HUES64 (cell line): ENCODE measurements around the gene DCHS2.

Experiments used
- H3K27ac ChIP-seq: 2 replicates; pipeline ENCODE4 v1.7.0; 2013; ENCODE audit warnings: low read depth, low read length, inconsistent platforms
- H3K27me3 ChIP-seq: 2 replicates; pipeline ENCODE4 v1.6.1; 2013; ENCODE audit warnings: mild to moderate bottlenecking, low read length; ENCODE audit not compliant: insufficient read depth
- H3K36me3 ChIP-seq: 2 replicates; pipeline ENCODE4 v1.6.1; 2013; ENCODE audit warnings: mild to moderate bottlenecking, low read length; ENCODE audit not compliant: insufficient read depth
- H3K4me1 ChIP-seq: 2 replicates; pipeline ENCODE4 v1.6.1; 2013; ENCODE audit warnings: mild to moderate bottlenecking, low read length, moderate library complexity; ENCODE audit not compliant: insufficient read depth
- H3K4me3 ChIP-seq: 2 replicates; pipeline ENCODE4 v1.5.1; 2013; ENCODE audit warnings: mild to moderate bottlenecking, low read length, moderate library complexity
- H3K9ac ChIP-seq: 2 replicates; pipeline ENCODE4 v1.6.1; 2013; ENCODE audit warnings: mild to moderate bottlenecking, low read depth, low read length
- H3K9me3 ChIP-seq: 2 replicates; pipeline ENCODE4 v1.6.1; 2013; ENCODE audit warnings: low read depth, low read length; ENCODE audit not compliant: insufficient read depth
- WGBS: fragments of 150-250, 120-280 bp; methylation state at CpG from one replicate; pipeline ENCODE4 v1.1.7; 2013; ENCODE audit warnings: missing lambda C conversion rate; 5-methylcytosine and 5-hydroxymethylcytosine counted together

Gene DCHS2

GRCh38 chr4:154344686-154345085, 146.9 kb downstream of the DCHS2 start:
- Histone ChIP-seq H3K27me3 (no peaks in the 10 kb centered on the region), H3K36me3 (no peaks in the 10 kb centered on the region), H3K27ac (no peak overlapping the region), H3K4me3 (no peak overlapping the region), H3K4me1 (no peaks in the 10 kb centered on the region), H3K9ac (no peak overlapping the region), H3K9me3 (no peaks in the 10 kb centered on the region)
- 86% methylated on average over 6 of the region's 6 CpGs for WGBS

DNA sequence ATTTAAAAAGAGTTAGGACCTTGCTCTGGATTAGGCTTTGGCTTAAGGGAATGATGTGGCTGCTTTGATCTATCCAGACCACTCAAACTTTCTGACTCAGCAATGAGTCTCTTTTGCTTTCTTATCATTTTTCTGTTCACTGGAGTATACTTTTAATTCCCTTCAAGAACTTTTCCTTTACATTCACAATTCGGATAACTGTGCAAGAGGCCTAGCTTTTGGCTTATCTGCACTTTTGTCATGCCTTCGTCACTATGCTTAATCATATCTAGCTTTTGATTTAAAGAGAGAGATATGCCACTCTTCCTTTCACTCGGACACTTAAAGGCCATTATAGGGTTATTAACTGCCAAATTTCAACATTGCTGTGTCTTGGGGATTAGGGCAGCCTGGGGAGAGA, 147.9 kb downstream of the DCHS2 start:
- H3K27me3 ChIP-seq: no peaks in the 10 kb centered on the region
- H3K9ac ChIP-seq: no peak overlapping the region
- H3K4me3 ChIP-seq: no peak overlapping the region
- H3K27ac ChIP-seq: no peak overlapping the region
- no peaks in the 10 kb centered on the region for H3K36me3 ChIP-seq
- no peaks in the 10 kb centered on the region for H3K9me3 ChIP-seq
- WGBS: 93% methylated on average over 3 of the region's 3 CpGs
- H3K4me1 ChIP-seq: no peaks in the 10 kb centered on the region

DNA sequence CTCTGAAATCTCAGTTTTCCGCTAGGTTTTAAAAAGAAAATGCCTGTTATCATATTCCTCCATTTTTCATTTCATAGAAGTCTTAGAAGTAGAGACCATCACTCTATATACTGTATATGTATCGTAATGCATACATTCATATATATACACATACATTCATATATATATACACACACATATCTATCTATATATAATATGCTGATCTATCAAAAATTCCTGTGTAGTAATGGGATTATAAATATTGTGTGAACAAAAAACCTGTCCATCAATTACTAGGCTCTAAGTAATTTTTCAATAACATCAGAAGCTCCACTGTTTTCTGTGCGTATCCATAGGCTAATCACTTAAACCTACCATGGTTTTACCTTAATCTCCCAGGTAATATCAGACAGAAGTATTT, 150.2 kb downstream of the DCHS2 start:
- Histone ChIP-seq H3K27me3 (no peaks in the 10 kb centered on the region), H3K4me1 (no peaks in the 10 kb centered on the region), H3K4me3 (no peak overlapping the region), H3K9me3 (no peaks in the 10 kb centered on the region), H3K9ac (no peak overlapping the region), H3K27ac (no peak overlapping the region), H3K36me3 (no peaks in the 10 kb centered on the region)
- WGBS: 97% methylated on average over 2 of the region's 3 CpGs

DNA sequence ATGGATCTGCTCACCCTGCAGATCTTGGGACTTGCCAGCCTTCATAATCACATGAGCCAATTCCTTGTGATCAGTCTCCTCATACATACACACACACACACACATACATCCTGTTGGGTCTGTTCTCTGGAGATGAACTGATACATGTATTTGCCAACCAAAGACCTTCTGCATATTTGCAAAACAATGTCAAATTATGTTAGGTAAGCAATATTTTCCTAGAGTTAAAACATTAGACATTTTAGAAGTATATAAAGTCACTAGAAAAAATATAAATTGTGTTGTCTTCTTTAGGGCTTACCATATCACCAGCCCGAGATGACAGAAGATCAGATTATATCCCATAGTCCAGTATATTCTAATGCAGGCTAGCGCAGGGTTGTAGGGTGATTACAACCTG, 156.0 kb downstream of the DCHS2 start:
- H3K4me1 ChIP-seq: no peaks in the 10 kb centered on the region
- WGBS: 100% methylated on average over 2 of the region's 2 CpGs
- H3K4me3 ChIP-seq: no peak overlapping the region
- no peak overlapping the region for H3K27ac ChIP-seq
- H3K9ac ChIP-seq: no peak overlapping the region
- H3K36me3 ChIP-seq: no peaks in the 10 kb centered on the region
- H3K9me3 ChIP-seq: no peaks in the 10 kb centered on the region
- peaks cover 35% of the 10 kb centered on the region for H3K27me3 ChIP-seq

GRCh38 chr4:154332681-154333421, 158.7 kb downstream of the DCHS2 start:
- peak overlapping the region; percentile 51 for H3K4me3 ChIP-seq
- WGBS: 11% methylated on average over 48 of the region's 48 CpGs
- peaks cover 35% of the 10 kb centered on the region for H3K27me3 ChIP-seq
- H3K36me3 ChIP-seq: no peaks in the 10 kb centered on the region
- H3K9ac ChIP-seq: no peak overlapping the region
- H3K4me1 ChIP-seq: no peaks in the 10 kb centered on the region
- H3K9me3 ChIP-seq: no peaks in the 10 kb centered on the region
- no peak overlapping the region for H3K27ac ChIP-seq

GRCh38 chr4:154329939-154330338, 161.7 kb downstream of the DCHS2 start:
- Histone ChIP-seq H3K36me3 (no peaks in the 10 kb centered on the region), H3K9me3 (0 out of 2 replicates have a peak, but pooled peaks cover 2% of the 10 kb centered on the region), H3K27ac (no peak overlapping the region), H3K4me1 (no peaks in the 10 kb centered on the region), H3K27me3 (peaks cover 35% of the 10 kb centered on the region), H3K9ac (no peak overlapping the region), H3K4me3 (no peak overlapping the region)
- 100% methylated on average over 1 of the region's 3 CpGs for WGBS

GRCh38 chr4:154329268-154329868, 162.2 kb downstream of the DCHS2 start:
- Histone ChIP-seq H3K9ac (no peak overlapping the region), H3K4me1 (no peaks in the 10 kb centered on the region), H3K4me3 (no peak overlapping the region), H3K27me3 (peaks cover 35% of the 10 kb centered on the region), H3K36me3 (no peaks in the 10 kb centered on the region), H3K27ac (no peak overlapping the region), H3K9me3 (0 out of 2 replicates have a peak, but pooled peaks cover 2% of the 10 kb centered on the region)
- WGBS: 81% methylated on average over 11 of the region's 11 CpGs

DNA sequence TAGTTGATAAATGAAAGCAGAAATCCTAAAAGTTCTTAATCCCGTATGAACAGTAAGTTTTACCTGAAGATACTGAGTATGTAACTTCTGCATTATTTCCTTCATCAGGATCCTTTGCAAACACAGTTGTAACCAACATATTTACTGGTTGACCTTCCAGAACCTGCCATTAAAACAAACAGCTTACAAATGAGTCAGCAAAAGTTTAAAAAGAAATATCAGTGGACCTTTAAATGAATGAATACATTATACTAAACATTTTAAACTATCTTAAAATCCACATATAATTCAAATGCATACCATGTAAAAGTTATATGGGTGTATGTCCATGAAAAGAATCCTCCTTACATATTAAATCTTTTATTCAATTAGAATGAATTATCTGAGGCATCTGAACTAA, 163.6 kb downstream of the DCHS2 start:
- WGBS: 100% methylated on average over 1 of the region's 1 CpG
- Histone ChIP-seq H3K27me3 (peaks cover 22% of the 10 kb centered on the region), H3K27ac (no peak overlapping the region), H3K4me3 (no peak overlapping the region), H3K9me3 (0 out of 2 replicates have a peak, but pooled peaks cover 2% of the 10 kb centered on the region), H3K9ac (no peak overlapping the region), H3K4me1 (no peaks in the 10 kb centered on the region), H3K36me3 (no peaks in the 10 kb centered on the region)

DNA sequence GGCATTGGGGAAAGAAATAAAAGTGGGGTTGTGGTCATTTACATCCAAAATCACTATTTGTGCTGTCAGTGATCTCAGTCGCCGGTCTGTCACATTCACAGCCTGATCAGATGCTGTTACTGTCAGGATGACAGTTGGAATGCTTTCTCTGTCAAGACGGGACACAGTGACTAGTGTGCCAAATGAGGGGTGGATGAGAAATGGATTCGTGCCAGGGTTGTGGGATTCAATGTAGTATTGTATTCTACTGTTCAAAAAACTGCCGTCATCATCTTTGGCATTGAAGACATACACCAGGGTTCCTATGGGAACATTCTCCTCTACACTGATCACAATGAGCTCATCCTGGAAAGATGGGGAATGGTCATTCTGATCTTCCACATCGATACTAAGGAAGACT, 171.1 kb downstream of the DCHS2 start:
- H3K4me1 ChIP-seq: no peaks in the 10 kb centered on the region

DNA sequence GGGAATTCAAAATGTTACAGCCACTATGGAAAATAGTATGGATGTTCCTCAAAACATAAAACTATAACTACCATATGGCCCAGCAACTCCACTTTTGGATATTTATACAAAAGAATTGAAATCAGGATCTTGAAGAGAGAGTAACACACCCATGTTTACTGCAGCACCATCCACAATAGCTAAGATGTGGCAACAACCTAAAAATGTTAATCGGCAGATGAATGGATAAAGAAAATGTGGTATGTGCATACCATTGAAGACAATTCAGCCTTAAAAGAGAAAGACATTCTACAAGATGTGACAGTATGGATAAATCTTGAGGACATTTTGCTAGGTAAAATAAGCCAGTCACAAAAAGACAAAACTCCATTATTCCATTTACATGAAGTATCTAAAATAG, 171.9 kb downstream of the DCHS2 start:
- 100% methylated on average over 1 of the region's 1 CpG for WGBS
- H3K36me3 ChIP-seq: no peaks in the 10 kb centered on the region

More for the DNA sequence above, 171.1 kb downstream of the DCHS2 start:
- Histone ChIP-seq H3K27me3 (no peaks in the 10 kb centered on the region), H3K9me3 (peaks cover 3% of the 10 kb centered on the region; the same call in 1 of the 2 replicates), H3K27ac (no peak overlapping the region), H3K4me3 (no peak overlapping the region), H3K9ac (no peak overlapping the region), H3K36me3 (no peaks in the 10 kb centered on the region)
- WGBS: 88% methylated on average over 6 of the region's 6 CpGs

GRCh38 chr4:154317201-154317999, 174.2 kb downstream of the DCHS2 start:
- no peaks in the 10 kb centered on the region for H3K27me3 ChIP-seq
- H3K9ac ChIP-seq: no peak overlapping the region
- peaks cover 17% of the 10 kb centered on the region for H3K4me1 ChIP-seq
- no peak overlapping the region for H3K27ac ChIP-seq
- H3K36me3 ChIP-seq: no peaks in the 10 kb centered on the region
- no peak overlapping the region for H3K4me3 ChIP-seq
- H3K9me3 ChIP-seq: peaks cover 3% of the 10 kb centered on the region; the same call in 1 of the 2 replicates
- no CpG with 5 or more reads among the region's 2 CpGs for WGBS

More for the DNA sequence above, 171.9 kb downstream of the DCHS2 start:
- Histone ChIP-seq H3K4me3 (no peak overlapping the region), H3K9me3 (peaks cover 3% of the 10 kb centered on the region; the same call in 1 of the 2 replicates), H3K4me1 (no peaks in the 10 kb centered on the region), H3K27ac (no peak overlapping the region), H3K9ac (no peak overlapping the region), H3K27me3 (no peaks in the 10 kb centered on the region)
